Measurements from ENCODE around the gene RTL5.
"Not testable (repeated sequence)": the region's sequence is repeated elsewhere in the genome, so short reads cannot be mapped to it uniquely, and the experiment has no call there.

DNA sequence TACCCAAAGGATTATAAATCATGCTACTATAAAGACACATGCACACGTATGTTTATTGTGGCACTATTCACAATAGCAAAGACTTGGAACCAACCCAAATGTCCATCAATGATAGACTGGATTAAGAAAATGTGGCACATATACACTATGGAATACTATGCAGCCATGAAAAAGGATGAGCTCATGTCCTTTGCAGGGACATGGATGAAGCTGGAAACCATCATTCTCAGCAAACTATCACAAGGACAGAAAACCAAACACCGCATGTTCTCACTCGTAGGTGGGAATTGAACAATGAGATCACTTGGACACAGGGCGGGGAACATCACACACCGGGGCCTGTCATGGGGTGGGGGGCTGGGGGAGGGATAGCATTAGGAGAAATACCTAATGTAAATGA, 44.6 kb upstream of the RTL5 start:
- TF ChIP-seq EZH2phosphoT487 (IDR thresholded peaks at IDR 0.05; ENCODE audit: insufficient read depth, low read depth); EZH2 (IDR thresholded peaks at IDR 0.05; ENCODE audit: insufficient read depth, poor library complexity, severe bottlenecking): not testable (repeated sequence)
